BJ (cell line): ENCODE data around the gene NHS. TPM values are rescaled to one million over a fixed set of nuclear protein-coding genes. Genes with fewer than 3 reads are reported as not detected.

Experiments used
- CTCF ChIA-PET: fragments of 350-600 bp; formaldehyde crosslinking; extraction: SDS; loops from one replicate; lab custom pipeline; 2021; ENCODE audit warnings: antibody characterized with exemption, inconsistent platforms; lab: Yijun Ruan, JAX
- POLR2A ChIA-PET: fragments of 300-600 bp; sonication (Branson Sonifier 250); formaldehyde crosslinking; extraction: SDS; loops from one replicate; lab custom pipeline; 2021; ENCODE audit warnings: antibody characterized with exemption; lab: Charles Lee
- DNase-seq: peaks from one replicate; pipeline ENCODE4 v3.0.0-alpha.2; 2011; ENCODE audit warnings: low read depth
- H3K27me3 ChIP-seq: 2 replicates; pipeline ENCODE4 v1.6.0; 2011; ENCODE audit warnings: low read length; ENCODE audit not compliant: control insufficient read depth, insufficient read depth
- H3K36me3 ChIP-seq: 2 replicates; pipeline ENCODE4 v1.5.1; 2011; ENCODE audit warnings: low read length; ENCODE audit not compliant: control insufficient read depth, insufficient read depth
- H3K4me3 ChIP-seq: 2 replicates; pipeline ENCODE4 v1.5.1; 2011; ENCODE audit warnings: low read depth, mild to moderate bottlenecking, control low read depth, low read length
- CTCF ChIP-seq: IDR thresholded peaks from 2 replicates; pipeline ENCODE4 v1.5.1; 2011; ENCODE audit warnings: low read depth, mild to moderate bottlenecking, control low read depth, inconsistent platforms, low read length, moderate library complexity; ENCODE audit not compliant: insufficient read depth
- polyA plus RNA-seq: library from polyadenylated mRNA; depleted of rRNA; stranded (reverse); fragments of >200 nt; gene quantifications from 2 replicates; pipeline ENCODE4 v1.2.3, GENCODE V29; 2011

The NHS gene
- polyA plus RNA-seq, 1 experiment: 2.2 TPM

- no peaks in the 10 kb centered on the region for H3K27me3 ChIP-seq
- no peaks in the 10 kb centered on the region for H3K36me3 ChIP-seq
- H3K4me3 ChIP-seq: no peak overlapping the region
- CTCF ChIA-PET: no interaction called here
- POLR2A ChIA-PET: no interaction called here
- DNase-seq: no peak
- no peak for TF ChIP-seq CTCF
Measured at GRCh38 chrX:17554914-17555313, 179.9 kb downstream of the NHS start.

- no peak for DNase-seq
- POLR2A ChIA-PET: no interaction called here
Measured at GRCh38 chrX:17555846-17556245, 180.8 kb downstream of the NHS start.

GRCh38 chrX:17559728-17560379 lies 184.9 kb downstream of the NHS start:
- no peaks in the 10 kb centered on the region for H3K36me3 ChIP-seq
- TF ChIP-seq CTCF: no peak
- CTCF ChIA-PET: interaction anchor here (0.9 to 1.2 kb wide), 2 partner anchors 31 to 110 kb away, joined by 3 read pairs; no protein-coding TSS in a partner anchor
- no peak overlapping the region for H3K4me3 ChIP-seq
- peak; percentile 39 for DNase-seq
- H3K27me3 ChIP-seq: no peaks in the 10 kb centered on the region
- POLR2A ChIA-PET: no interaction called here

More at GRCh38 chrX:17555846-17556245, 180.8 kb downstream of the NHS start:
- CTCF ChIA-PET: no interaction called here
- no peak for TF ChIP-seq CTCF
- H3K27me3 ChIP-seq: no peaks in the 10 kb centered on the region
- no peaks in the 10 kb centered on the region for H3K36me3 ChIP-seq
- H3K4me3 ChIP-seq: no peak overlapping the region

- DNase-seq: no peak
- H3K27me3 ChIP-seq: no peaks in the 10 kb centered on the region
- H3K4me3 ChIP-seq: no peak overlapping the region
- CTCF ChIA-PET: interaction anchor here (1.2 kb wide), 1 partner anchor 110 kb away, joined by 3 read pairs; no protein-coding TSS in a partner anchor
- POLR2A ChIA-PET: no interaction called here
- TF ChIP-seq CTCF: no peak
- H3K36me3 ChIP-seq: no peaks in the 10 kb centered on the region
Measured at GRCh38 chrX:17560385-17560784, 185.4 kb downstream of the NHS start.

GRCh38 chrX:17563076-17563475 lies 188.1 kb downstream of the NHS start:
- Histone ChIP-seq H3K27me3 (no peaks in the 10 kb centered on the region), H3K4me3 (no peak overlapping the region), H3K36me3 (no peaks in the 10 kb centered on the region)
- no peak for TF ChIP-seq CTCF
- no peak for DNase-seq
- ChIA-PET CTCF (no interaction called here), POLR2A (no interaction called here)
